ENCODE data around the gene GIGYF1.
"Not testable (repeated sequence)": the region's sequence is repeated elsewhere in the genome, so short reads cannot be mapped to it uniquely, and the experiment has no call there.

Gene GIGYF1

DNA sequence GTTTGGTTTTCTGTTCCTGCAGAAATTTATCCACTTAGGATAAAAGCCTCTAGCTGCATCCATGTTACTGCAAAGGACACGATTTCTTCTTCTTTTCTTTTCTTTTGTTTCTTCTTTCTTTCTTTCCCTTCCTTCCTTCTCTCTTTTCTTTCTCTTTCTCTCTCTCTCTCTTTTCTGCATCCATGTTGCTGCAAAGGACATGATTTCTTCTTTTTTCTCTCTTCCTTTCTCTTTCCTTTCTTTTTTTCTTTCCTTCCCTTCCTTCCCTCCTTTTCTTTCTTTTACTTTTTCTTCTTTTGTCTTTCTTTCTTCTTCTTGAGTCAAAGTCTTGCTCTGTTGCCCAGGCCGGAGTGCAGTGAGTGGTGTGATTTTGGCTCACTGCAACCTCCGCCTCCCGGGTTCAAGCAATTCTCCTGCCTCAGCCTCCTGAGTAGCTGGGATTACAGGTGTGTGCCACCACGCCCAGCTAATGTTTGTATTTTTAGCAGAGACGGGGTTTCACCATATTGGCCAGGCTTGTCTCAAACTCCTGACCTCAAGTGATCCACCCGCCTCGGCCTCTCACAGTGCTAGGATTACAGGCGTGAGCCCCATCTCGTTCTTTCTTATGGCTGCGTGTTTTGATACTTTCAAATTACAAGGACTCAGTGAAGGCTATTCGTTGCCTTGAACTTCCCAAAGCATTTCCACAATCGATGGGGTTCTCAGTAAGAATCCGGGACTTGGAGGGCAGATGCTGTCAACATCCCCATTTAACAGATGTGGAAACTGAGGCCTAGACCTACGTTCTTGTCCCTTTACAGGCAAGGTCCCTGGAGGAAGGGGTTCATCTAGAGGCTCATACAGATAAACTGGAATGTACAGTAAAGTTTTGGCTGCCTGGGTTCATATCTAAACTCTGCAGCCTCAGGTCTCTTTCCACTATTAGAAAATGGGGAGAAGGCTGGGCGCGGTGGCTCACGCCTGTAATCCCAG, 22.4 kb downstream of the GIGYF1 start:
- DNase-seq (ENCODE audit: low read depth): no peak

DNA sequence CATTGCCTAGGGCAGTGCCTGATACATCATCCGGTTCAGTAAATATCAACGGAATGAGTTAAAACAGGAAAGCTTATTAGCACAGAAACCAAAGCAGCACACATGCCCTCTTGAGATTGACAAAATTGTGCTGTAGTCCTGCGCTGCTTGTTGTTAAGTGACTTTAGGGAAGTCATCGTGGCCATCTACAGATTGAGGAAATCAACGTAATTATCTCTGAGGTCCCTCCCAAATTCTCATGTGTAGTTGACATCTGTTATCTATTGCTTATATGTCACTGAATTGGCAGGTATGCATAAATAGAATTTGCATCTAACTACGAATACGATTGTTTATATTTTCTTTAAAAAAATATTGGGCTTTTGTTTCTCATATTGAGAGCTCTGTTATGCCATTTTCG, 24.0 kb downstream of the GIGYF1 start:
- no peak for DNase-seq (ENCODE audit: low read depth)

DNA sequence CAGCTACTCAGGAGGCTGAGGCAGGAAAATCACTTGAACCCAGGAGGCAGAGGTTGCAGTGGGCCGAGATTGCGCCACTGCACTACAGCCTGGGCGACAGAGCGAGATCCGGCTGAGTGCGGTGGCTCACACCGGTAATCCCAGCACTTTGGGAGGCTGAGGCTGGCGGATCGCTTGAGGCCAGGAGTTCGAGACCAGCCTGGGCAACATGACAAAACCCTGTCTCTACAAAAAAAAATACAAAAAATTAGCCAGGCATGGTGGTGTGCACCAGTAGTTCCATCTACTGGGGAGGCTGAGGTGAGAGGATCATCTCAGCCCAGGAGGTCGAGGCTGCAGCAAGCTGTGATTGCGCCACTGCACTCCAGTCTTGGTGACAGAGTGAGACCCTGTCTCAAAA, 24.9 kb downstream of the GIGYF1 start:
- not testable (repeated sequence) for DNase-seq (ENCODE audit: low read depth)

DNA sequence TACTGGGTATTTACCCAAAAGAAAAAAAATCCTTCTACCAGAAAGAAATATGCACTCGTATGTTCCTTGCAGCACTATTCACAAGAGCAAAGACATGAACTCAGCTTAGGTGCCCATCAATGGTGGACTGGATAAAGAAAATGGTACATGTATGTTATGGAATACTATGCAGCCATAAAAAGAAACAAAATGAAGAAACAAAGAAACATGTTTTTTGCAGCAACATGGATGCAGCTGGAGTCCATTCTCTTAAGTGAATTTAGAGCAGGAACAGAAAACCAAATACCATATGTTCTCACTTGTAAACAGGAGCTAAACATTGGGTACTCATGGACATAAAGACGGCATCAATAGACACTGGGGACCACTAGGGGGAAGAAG, 26.0 kb downstream of the GIGYF1 start:
- DNase-seq (ENCODE audit: low read depth): no peak

DNA sequence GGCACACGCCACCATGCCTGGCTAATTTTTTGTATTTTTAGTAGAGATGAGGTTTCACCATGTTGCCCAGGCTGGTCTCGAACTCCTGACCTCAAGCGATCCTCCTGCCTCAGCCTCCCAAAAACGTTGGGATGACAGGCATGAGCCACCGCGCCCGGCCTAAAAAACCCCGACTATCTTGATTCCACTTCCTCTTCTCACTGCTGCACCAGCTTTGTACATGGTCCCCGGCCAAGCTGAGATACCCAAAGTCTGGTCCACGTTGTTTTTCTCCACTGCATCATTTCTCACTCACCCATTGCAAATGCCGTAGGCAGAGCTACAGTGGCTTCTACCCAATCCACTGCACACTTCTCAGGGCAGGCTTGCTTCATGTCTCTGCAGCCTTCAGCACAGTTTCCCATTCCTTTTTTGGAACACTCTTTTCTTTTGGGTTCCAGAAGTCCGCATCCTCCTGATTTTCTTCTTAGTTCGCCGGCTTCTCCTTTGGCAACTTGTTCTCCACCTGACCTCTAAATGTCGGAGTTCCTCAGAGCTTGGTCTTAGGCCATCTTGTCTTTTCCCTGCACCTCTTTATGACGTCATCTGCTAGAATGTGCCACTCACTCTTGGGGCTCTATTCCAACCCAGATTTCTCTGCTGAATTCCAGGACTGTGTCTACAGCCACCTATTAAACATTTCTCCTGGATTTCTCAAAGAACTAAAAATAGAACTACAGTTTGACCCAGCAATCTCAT, 26.6 kb downstream of the GIGYF1 start:
- DNase-seq (ENCODE audit: low read depth): no peak

DNA sequence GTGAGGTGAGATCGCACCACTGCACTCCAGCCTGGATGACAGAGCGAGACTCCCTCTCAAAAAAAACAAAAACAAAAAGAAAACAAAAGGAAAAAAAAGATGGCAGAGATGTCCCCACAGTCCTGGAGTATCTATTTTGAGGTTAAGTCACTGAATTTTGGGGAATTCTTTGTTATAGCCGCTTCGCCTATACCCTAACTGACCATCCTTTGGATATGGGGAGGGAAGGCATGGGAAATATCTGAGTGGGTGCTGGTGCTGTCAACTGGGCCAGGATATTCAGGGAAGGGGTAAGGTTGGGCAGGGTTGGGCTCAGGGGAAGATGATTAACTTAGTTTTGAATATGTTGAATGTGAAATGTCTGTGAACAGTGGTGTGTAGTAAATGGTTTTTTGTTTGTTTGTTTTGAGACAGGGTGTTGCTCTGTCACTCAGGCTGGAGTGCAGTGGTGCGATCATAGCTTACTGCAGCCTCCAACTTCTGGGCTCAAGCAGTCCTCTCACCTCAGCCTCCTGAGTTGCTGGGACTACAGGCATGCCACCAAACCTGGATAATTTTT, 28.8 kb downstream of the GIGYF1 start:
- no peak for DNase-seq (ENCODE audit: low read depth)

DNA sequence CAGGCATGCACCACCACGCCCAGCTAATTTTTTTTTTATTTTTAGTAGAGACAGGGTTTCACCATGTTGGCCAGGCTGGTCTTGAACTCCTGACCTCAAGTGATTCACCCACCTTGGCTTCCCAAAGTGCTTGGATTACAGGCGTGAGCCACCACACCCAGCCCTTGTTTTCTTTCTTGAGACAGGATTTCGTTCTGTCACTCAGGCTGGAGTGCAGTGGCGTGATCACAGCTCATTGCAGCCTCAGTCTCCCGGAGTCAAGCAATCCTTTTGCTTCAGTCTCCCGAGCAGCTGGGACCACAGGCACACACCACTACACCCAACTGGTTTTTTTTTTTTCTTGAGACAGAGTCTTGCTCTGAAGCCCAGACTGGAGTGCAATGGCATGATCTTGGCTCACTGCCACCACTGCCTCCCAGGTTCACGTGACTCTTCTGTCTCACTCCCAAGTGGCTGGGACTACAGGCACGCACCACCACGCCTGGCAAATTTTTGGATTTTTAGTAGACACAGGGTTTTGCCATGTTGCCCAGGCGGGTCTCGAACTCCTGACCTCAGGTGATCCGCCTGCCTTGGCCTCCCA, 31.8 kb downstream of the GIGYF1 start:
- DNase-seq (ENCODE audit: low read depth): not testable (repeated sequence)

DNA sequence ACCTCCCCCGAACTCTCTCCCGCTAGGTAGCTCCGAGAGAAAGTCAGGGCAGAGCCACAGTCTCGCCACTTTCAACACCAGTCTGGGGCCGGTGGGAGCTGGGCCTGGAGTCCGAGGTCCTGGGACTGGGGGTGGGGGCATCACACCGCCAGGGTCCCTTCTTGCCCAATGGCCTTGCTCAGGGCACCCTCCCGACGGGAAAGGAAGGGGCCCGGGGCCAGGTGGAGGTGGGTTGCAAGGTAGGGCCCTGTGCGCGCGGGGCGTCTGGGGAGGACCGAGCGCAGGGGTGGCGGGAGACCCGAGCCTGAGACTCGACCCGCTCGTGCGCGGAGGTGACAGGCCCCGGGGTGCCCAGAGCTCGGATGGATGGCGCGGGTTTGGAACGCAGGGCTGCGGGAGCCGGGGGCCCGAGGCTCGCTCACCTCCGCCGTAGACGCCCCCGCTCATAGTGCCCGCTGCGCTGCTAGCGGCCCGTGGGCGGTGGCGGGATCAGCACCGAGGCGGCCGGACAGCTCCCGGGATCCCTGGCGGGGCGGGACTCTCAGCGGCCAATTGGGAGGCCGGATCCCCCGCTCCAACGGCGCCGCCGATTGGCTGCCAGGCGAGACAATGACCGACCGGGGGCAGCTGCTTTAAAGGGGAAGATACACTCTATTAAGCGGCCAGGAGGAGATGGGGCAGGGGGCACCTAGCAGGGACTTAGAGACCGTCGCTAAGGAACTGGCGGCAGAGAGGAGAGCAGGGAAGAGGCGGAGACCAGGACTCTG, 38.0 kb downstream of the GIGYF1 start, which contains the start of gene ACTL6B:
ACTL6B (minus strand) TSS at position 541 of the 767 bp plus-strand sequence; CDS start at position 447, 94 bp downstream.
- DNase-seq (ENCODE audit: low read depth): no peak

DNA sequence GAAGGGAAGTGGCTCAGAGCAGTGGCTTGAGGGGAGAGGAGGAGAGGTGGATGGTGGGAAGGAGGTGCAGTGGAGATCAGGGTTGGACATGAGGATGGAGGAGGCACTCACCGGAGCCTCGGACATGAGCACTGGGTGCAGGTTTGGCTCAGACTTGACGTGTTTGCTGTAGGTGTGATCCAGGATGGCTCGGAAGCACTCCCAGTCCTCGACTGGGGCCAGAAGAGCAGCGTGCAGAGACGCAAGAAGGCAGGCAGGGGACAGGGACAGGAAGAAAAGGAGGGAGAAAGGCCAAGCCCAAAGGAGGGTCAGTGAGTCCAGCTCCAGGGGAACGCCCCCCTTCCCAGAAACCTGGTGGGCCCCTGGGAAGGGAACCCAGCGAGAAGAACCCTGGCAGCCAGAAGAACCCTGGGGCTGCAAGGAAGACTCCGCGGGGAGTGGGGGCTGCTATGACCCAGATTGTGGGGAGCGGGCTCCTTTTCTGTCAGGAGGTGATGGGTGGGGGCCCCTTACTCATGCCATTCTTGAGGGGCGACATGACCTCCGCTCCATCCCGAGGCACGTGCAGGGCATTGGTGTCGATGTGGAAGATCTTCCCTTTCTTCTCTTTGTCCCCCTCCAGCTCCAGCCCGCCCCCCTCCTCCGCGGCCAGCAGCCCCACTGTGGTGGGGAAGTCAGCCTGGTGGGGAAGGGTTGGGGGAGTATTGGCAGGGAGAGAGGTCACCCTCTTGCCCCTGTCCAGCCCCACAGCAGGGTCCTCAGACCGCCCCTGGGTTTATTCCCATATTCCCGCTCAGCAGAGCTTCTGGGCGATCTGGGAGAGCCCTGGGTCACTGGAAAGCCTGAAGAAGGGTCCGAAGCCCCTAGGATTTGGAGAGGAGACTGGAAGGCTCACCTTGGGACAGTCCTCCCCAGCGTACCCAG, 38.9 kb downstream of the GIGYF1 start:
- DNase-seq (ENCODE audit: low read depth): no peak

DNA sequence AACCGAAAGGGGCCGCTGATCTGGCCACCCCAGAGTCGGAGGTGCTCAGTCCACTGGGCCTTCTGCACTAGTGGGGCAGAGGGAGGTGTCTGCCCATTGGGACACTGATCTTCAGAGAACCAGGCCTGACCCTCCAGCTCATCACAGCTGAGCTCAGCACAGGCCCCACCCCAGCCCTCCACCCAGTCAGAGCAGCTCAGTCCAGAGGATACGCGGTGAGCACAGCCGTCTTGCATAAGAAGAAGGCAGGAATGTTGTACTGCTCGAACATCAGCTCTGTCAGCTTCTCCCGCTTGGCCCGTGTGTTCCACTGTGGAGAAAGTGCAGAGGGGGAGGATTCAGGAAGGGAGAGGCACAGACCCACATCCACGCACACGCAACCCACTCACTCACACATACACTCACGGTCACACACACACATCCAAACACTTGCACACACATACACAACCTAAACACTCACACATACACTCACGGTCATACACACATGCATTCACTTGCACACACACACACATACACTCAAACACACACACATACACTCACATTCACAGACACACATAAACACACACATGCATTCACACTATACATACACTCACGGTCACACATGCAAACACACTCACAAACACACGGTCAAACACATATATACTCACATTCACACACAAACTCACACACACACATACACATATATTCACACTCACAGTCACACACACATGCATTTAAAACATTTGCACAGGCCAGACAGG, 44.1 kb downstream of the GIGYF1 start:
- DNase-seq (ENCODE audit: low read depth): no peak

DNA sequence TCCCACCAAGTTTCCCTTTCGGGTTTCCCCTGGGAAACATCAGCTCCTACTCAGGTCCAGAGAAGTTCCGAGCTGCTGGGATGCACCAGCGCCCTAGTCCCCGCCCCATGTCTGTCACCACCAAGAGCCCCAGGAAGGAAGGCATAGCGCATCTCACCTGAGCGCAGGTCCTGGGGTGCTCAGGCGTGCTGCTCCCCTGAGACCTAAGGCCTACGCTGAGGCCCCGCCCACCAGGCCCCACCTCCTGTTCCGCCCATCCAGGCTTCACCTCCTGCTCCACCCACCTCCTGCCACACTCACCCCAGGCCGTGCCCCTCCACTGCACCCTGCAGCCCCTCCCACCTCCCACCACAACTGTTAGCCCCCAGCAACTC, 51.5 kb downstream of the GIGYF1 start:
- no peak for DNase-seq (ENCODE audit: low read depth)

DNA sequence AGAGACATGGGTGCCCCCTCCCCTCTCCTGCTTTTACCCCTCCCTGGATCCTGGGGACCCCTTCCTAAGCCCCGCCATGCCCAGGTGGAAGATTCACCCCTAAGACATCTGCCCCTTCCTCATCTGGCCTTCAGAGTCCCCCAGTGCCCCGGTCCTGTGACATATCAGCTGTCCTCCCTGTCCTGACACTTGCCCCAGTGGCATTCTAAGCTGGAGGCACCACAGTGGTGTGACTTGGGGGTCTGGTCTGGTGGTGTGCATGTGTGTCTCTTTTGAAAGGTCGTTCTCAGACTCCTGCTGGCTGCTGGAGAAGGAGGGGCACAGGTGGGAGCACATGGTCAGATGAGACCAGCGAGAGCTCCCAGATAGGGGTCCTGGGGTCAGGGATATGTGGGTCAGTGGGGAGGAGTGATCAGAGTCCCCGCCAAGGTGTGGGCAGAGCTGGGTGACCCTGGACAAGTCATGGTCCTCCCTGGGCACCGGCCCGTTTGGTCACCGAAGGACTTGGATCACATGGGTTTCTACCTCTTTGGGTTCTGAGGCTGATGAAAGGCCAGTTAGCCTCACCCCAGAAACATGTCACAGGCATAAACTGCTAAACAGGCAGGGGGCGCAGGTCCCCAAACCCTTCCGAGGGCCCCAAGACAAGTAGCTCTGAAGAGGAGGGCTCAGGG, 52.1 kb downstream of the GIGYF1 start:
- no peak for DNase-seq (ENCODE audit: low read depth)

DNA sequence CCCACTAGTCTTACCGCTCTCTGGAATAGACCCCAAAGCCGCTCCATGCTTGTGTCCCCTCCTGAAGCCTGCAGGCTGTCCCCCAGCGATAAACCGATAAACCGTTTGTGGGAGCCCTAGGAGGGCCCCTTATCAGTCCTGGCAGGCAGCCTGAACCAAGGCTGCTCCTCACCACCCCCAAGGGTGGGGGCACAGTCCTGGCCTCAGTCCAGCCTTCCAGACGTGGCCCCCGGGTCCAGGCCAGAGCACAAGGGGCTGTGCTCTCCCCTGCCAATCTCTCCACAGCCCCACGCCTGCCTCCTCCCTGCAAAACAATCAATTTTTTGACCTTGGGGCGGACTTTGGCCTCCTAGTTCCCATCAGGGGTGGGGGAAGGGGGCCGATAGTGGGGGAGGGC, 52.6 kb downstream of the GIGYF1 start, which contains the start of gene TFR2:
TFR2 (minus strand) TSS at position 90 of the 397 bp plus-strand sequence; CDS start at position 47, 43 bp downstream.
- DNase-seq (ENCODE audit: low read depth): no peak

DNA sequence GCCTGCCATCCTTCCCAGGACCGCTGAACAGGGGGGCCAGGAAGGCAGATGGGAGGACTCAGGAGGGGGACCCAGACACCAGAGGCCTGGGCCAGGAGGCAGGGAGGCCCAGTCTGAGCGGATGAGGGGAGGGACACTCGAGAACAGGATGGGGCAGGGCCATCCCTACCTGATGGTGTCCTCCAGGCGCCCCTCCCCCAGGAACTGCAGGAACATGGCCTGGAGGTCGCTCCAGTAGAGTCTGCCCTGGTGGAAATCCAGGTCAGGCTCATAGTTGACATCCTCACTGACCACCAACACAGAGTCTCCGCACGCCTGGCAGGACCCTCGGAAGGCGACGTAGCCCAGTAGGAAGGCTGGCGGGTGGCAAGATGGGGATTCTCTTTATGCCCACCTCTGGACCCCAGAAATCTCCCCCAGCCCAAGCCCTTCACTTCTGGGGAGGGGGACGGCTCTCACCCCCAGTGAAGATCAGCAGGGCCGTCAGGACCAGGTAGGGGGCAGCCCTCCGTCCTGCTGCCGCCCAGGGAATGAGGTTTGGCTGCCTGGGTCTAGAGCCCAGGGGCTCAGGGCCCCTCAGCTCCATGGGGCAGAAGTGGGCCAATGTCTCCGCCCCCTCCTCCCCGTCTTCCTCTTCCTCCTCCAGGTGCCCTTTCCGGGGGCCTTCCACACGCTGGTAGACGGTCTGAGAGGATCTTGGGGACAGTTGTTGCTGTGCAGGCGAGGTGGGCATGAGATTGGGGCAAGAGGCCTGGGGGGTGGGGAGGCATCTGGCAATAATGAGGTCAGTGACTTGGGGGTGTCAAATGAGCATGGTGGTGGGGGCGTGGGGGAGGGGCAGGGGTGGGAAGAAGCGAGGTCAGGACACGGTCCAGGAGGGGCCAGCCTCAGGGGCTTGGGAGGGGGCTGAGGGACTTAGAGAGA, 53.3 kb downstream of the GIGYF1 start:
- DNase-seq (ENCODE audit: low read depth): no peak

DNA sequence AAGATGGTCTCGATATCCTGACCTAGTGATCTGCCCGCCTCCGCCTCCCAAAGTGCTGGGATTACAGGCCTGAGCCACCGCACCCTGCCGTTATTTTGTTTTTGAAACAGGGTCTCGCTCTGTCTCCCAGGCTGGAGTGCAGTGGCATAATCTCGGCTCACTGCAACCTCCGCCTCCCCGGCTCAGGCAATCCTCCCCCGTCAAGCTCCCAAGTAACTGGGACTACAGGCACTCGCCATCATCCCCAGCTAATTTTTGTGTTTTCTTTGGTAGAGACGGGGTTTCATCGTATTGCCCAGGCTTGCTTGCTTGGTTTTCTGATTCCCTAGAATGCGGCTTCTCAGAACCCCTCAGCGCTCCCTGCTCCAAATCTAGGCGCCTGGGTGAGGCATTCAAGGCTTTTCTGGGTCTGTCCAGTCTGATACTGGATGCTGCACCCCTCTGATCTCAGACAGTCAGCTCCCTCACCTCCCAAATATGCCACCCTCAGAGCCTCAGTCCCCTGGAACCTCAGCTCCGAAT, 54.0 kb downstream of the GIGYF1 start:
- DNase-seq (ENCODE audit: low read depth): no peak

DNA sequence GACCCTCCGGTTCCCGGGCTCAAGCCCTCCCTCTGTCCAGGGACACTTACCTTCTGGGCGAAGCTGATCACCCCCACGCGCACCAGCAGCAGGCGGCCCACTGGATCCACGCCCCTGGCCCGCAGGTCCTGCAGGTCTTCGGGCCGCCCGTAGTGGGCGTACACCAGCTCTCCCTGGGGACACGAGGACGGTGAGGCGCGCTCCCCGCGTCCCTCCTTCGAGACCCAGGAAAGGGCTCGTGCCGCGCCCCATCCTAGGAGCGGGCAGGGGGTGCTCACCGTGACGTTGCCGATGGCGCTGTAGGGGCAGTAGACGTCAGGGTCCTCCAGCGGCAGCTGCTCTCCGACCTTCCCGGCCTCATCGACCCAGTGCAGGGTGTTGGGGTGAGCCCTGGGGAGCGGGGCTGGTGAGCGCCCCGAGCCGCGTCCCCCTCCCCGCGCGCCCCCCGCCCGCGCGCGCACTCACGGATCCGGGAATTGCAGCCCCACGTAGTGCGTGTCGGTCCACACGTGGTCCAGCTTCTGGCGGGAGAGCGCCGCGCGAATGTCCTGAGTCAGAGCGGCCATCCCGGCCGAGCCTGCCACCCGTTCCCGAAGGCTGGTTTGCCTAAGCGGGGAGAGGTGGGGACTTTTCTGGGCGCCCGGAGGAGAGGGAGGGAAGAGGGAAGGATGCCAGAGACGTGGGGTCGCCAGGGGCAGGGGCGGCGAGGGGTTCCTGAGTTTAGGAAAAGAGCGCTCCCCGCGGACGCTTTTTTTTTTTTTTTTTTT, 60.9 kb downstream of the GIGYF1 start:
- peak; percentile 19 for DNase-seq (ENCODE audit: low read depth)

DNA sequence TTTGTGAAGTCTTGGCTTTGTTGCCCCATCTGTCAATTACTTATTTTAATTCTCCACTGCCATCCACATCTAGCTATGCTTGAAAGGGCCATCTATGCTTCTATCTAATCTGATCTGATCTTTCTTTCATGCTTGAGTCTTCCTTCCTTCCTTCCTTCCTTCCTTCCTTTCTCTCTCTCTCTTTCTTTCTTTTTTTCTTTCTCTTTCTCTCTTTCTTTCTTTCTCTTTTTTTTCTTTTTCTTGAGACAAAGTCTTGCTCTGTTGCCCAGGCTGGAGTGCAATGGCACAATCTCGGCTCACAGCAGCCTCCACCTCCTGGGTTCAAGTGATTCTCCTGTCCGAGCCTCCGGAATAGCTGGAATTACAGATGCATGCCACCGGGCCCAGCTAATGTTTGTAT, 64.0 kb downstream of the GIGYF1 start:
- DNase-seq (ENCODE audit: low read depth): no peak

Measured in HS-27A (cell line).